ENCODE data around the gene TBX21.

The TBX21 gene, protein sequence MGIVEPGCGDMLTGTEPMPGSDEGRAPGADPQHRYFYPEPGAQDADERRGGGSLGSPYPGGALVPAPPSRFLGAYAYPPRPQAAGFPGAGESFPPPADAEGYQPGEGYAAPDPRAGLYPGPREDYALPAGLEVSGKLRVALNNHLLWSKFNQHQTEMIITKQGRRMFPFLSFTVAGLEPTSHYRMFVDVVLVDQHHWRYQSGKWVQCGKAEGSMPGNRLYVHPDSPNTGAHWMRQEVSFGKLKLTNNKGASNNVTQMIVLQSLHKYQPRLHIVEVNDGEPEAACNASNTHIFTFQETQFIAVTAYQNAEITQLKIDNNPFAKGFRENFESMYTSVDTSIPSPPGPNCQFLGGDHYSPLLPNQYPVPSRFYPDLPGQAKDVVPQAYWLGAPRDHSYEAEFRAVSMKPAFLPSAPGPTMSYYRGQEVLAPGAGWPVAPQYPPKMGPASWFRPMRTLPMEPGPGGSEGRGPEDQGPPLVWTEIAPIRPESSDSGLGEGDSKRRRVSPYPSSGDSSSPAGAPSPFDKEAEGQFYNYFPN

DNA sequence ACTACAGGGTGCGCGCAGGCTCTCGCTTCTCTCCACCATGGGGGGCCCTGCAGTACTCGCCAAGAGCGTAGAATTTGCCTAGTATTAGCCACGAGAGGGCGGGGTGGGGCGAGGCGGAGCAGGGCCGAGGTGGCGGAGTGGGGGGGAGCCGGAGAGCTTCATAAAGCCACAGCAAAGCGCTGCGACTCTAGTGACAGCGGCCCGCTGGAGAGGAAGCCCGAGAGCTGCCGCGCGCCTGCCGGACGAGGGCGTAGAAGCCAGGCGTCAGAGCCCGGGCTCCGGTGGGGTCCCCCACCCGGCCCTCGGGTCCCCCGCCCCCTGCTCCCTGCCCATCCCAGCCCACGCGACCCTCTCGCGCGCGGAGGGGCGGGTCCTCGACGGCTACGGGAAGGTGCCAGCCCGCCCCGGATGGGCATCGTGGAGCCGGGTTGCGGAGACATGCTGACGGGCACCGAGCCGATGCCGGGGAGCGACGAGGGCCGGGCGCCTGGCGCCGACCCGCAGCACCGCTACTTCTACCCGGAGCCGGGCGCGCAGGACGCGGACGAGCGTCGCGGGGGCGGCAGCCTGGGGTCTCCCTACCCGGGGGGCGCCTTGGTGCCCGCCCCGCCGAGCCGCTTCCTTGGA, at the start of gene TBX21:
Gene TBX21 (plus strand): TSS at position 190 of the 627 bp plus-strand sequence. CDS start 219 bp downstream, at position 409.
- no peak for DNase-seq (ENCODE audit: low spot score)

DNA sequence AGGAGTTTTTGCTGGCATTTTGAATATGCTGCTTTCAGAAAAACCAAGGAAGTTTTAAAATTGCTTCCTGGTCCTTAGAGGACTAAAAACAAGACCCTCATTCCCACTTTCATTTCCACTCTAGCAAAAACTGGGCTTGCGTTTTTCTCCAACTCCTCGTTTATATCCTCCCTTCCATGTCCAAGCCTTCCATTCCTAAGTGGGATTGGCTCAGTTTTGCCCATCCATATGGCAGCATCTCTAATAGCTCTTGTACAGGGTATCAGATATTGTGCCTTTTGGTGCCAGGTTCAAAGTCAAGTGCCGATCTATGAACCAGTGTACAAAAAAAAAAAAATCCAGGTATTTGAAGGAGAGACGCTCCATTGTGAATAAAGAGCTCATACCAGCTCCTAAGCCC, 49.0 kb upstream of the TBX21 start:
- DNase-seq (ENCODE audit: low spot score), result no peak

DNA sequence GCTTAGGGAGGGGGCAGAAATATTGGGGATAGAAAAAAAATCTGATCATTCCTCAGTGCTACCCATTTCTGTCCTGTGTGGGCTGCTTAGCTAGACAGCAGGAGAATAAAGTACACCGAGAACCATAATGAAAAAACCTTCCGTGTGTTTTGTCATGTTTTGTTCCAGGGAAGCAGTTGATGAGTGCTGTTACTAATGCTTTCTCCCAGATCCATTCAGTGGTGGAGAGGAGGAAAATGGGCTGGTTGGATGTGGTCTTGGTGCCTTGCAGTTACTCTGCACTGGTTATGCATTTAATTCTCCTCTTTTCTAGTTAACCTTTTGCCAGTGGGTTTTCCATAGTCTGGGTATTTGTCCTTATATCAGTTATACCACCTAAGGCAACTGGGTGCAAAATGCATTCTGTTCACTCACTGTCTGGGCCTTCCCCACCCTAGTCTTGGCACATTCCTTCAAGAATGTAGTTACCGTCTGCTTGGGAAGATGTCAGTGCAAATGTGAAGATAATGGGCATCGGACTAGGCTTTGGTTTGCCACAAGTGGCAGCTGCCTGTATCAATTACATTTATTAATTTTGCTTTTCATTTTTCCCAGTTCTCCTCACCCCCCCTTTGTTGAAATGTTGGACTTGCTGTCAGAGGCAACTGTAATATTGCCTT, 48.4 kb upstream of the TBX21 start:
- DNase-seq (ENCODE audit: low spot score), result no peak

DNA sequence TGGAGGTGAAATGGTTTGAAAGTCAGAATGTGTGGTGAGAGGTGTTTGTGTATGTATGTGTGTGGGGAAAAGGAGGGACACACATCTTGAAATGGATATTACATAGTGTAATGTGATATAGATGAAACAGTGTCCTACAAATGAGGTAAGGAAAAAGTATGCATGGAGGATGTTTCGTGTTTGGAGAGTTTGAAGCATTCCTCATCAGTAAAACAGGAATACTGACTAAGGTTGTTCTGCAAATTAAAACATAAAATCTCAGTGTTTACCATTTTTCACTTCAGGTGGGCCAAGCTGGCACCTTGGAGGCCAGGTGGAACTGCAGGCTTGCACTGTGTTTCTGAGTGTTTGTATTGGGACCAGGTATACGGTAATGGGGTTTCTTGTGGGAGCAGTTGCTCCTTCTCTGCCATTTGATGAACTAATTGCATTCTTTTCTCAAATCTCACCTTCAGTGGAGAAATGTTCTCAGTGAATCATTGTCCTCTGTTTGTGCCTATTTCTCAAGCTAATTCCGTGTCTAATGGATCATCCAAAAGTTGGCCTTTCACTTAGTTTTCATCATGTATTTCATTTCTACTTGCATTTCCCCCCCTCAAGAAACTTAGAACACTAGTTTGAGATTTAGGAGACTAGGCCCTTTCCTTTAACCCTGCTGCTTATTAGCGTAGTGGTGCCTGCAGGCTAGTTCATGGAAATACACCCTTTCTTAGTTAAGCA, 47.3 kb upstream of the TBX21 start:
- DNase-seq (ENCODE audit: low spot score), result no peak

DNA sequence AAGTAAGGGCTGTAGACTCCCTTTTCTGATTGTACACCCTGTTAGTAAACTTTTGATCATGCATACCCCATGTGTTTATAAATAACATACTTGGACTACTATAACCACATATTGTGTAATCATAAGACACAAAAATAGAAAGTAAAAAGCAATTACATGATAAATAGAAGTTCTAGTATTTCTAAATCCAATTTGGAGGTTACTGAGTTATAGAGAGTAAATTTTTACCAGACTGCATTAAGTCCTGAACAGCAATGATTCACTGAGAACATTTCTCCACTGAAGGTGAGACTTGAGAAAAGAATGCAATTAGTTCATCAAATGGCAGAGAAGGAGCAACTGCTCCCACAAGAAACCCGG, 46.8 kb upstream of the TBX21 start:
- DNase-seq (ENCODE audit: low spot score), result no peak

DNA sequence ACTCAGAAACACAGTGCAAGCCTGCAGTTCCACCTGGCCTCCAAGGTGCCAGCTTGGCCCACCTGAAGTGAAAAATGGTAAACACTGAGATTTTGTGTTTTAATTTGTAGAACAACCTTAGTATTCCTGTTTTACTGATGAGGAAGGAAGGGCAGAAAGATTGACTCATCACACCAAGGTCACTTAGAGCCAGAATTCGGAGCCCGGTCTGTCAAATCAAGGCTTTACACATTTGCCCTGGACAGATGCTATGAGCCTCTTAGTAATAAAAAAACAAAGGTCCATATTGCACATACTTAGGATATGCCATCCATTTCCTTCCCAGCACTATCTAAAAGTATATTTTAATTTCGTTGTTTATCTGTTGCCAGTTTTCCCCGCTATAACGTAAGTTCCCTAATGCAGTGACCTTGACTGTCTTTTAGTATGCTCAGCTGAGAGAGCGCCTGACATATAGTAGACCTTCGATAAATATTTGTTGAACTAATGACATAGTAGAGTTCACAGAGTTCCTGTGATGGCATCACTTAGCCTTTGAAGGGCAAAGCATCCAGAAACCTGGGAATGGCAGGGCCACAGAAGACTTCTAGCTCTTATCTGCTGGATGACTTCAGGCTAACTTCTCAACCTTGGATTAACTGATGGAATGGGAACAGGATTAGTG, 46.2 kb upstream of the TBX21 start:
- no peak for DNase-seq (ENCODE audit: low spot score)

DNA sequence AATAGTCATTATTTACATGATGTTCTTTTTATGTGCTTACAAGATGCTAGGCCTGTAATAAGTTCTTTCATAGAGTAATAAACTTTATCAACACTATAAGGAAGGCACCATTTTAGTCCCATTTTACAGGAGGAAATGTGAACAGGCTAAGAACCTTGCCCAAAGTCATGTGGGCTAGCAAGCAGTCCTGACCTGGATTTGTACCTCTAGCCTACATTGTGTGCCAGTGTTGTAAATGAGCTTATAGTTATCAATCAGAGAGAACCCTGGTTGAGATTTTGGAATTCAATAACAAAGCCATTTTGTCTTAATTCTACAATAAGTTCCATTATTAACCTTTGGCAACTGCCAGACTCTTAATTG, 45.7 kb upstream of the TBX21 start:
- no peak for DNase-seq (ENCODE audit: low spot score)

DNA sequence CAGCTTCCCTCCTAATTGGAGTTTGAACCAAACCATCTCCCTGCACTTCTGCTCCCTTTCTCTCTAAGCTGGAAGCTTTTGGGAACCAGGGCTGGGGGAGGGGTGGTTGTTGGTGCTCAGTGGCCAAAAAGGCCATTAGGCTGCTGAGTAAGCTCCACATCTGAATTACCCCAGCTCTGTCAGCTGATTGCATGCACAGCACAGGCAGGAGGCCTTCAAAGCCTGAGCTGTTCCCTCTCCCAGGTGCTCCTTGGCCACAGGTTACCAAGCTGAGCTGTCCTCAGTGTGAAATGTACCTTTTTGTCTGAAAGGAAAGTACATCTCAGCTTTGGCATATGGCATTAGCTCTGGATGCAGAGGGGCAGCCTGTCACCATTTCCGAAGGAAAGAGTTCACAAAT, 45.3 kb upstream of the TBX21 start:
- DNase-seq (ENCODE audit: low spot score), result no peak

DNA sequence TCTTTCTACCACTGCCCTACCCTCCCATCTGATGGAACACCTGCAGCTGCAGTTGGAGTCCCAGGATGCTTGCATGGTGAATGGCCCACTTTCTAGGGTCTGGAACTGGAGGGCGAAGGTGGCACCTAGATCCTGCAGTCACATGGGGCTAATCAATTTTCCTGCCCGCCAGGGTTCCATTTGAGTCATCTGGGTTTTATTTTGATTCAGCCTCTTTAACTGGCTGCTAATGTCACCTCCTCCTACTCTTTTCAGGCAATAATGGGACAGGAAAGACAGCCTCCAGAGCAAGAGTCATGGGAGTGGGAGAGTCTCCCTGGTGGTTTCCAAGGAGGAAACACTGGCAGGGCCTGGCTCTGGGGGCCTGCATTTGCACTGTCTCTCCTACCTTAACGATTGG, 42.9 kb upstream of the TBX21 start:
- DNase-seq (ENCODE audit: low spot score), result no peak

DNA sequence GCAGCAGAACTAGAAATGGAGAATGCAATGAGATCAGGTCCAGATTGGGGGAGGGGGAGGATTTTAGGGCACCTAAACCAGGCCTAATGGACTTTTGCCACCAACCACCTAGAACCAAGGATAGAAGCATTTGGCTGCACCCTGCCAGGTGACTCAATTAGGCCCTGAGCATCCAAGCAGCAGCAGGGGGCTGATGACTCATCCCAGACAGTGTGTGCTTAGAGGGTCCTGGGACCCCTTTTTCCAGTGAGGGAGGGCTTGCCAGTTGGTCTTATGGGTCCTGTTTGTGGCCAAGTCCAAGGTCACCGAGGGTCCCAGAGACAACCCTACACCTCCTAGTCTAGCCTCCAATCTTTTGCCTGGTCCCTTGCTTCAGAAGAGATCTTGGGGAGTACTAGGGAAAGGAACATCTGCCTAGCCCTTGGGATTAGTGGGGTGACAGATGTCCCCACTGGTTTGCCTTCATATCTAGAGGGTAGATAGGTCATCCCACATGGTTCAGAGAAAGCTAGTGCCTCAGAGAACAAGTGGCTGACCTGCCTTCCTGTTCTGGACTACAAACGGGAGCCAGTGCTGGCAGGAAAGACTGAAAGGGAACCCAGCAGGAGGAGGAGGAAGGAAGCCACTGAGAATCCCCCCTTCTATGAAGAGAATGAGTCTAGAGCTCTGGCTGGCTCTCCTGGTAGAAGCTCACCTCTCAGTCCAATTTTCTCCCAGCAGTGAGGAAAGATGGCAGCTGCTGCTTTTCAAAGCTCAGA, 40.7 kb upstream of the TBX21 start:
- no peak for DNase-seq (ENCODE audit: low spot score)

DNA sequence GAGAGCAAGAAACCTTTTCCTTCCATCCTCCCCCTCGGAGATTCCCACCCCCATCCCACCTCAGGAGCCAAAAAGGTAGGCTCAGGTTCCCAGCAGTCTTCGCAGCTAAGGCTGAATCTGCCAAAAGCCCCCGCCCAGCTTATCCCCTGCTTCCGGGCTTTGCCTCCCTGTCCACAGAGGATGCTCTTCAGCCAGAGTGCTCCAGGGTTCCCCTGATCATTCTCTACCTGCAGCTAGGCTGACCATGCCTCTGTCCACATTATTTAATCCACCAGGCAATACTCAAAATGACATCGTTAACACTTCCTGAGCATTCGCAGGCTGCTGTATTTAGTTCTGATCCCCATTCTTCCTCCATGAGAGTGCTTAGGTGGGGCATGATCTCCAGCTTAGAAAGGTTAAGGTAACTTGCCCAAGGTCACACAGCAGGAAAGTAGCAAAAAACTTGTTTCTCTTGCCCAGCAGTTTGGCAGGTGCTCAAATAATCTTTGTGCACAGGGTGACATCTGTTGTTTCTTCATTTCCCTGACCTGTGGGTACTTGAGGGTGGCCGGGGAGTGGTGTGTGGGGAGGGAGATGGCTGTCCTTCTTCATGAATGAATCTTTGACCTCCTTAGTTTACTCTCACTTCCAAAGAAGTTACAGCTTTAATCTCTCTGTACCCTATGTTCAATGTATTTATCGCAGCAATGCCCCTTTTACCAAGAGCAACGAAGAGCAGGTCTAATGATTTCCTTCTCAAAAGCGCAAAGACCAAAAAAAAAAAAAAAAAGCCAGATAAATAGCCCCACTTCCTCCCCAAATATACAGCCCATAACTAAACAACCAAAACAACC, 39.9 kb upstream of the TBX21 start:
- no peak for DNase-seq (ENCODE audit: low spot score)

DNA sequence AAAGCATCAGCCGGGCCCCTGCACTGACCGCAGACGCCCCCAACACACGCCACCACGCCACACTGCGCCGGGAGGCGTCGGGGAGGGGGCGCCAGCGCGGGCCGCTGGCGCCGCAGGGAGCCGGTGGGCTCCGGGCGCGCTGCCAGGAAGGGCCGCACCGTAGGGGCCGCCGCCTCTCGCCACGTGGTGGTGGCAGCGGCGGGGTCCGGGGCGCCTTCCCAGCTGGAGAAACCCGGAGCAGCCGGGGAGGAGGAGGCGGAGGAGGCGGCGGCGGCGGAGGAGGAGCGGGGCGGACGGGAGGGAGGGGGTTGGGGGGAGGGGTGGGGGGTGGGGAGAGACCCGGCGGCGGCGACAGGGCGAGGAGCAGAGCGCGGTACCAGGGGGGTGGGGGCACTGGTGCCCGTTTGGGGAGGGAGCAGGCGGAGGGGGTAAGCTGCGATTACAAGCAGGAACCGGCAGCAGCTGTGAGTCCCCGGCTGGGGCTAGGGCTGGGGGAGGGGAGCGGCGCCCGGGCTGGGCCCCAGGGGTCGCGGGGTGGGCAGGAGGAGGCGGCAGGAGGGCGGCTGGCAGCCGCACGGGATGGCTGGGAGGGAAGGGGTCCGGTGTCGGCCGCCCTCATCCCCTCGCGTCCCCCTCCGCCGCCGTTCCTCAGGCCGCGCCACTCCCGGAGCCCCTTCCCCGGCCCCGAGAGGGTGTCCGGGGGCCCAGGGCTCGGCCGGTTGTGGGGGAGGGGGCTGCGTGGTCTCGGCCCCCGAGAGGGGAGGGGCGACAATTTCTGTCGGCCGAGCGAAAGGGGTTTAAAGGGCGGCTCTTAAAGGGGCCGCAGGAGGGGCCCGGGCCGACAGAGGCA, 39.1 kb upstream of the TBX21 start, which contains the start of gene TBKBP1:
Gene TBKBP1 (plus strand): TSS at position 431 of the 850 bp plus-strand sequence. CDS start 1,952 bp downstream, outside the sequence.
- no peak for DNase-seq (ENCODE audit: low spot score)

DNA sequence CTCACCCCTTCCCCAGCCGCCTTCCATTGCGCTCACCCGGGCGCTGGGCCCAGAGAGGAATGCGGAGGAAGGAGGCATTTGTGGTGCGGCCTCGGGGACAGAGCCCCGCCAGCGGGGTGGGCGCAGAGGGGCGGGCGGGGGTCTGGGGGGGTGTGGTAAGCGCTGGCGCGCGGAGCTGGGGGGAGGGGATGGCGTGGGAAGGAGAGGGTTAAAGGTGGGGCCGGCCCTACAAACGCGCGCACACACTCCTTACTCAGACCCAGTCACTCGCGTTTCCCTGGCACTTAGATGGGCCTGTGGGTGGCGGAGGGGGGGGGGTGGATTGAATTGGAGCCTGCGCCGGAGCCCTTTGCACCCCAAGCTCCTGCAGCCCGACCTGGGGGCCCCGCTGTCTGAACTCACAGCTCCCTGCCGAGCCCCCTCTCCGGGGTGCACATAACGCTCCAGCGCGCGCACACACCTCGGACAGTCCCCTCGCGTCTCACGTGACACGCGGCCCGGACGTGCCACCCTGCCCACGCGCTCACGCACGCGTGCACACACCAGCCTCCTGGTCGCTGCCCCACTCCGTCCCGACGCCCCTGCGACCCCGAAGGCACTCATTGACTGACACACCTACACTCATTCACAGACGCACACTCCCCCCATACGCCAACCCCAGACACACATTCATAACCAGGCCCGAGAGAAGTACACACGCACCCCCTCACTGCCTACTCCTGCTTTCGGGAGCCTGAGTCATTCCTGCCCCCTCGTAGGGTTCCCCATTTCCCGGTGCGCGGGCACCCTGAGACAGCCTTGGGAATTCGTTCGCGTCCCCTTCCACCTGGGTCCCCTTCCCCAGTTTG, 38.2 kb upstream of the TBX21 start:
- DNase-seq (ENCODE audit: low spot score), result no peak

DNA sequence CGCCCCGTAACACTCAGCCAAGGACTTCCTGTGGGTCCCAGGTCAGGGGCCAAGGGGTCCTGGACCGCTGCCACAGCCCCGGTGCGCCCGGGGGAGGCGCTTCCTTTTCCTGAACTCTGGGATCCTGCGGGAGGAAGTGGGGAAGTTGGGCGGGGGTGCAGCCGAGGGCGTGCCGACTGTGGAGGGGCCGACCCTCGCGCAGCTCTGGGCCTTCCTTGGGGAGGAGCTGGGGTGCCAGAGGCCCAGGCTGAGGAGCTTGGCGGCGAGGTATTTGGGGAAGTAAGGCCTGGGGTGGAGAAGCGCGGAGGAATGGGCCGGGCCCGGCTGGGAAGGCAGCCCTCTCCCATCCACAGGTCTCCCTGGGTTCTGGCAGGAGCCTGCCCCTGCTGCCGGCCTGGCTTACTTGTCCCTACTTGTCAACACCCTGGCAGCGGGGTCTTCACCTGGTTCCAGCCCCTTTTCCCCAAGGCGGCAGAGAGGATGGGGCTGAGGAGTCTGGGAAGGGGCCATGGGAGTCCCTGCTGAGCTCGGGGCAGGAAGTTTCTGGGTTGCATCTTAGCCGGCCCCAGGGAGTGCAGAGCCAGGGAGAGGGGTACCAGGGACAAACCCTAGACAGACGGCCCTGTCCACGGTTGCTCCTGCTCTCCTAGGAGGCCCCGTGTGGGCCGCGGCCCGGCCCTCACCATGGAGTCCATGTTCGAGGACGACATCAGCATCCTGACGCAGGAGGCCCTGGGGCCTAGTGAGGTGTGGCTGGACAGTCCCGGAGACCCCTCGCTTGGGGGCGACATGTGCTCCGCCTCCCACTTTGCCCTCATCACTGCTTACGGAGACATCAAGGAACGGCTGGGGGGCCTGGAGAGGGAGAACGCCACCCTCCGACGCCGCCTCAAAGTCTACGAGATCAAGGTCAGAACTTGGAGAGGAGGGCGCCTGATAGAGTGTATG, 37.3 kb upstream of the TBX21 start:
- DNase-seq (ENCODE audit: low spot score), result no peak

DNA sequence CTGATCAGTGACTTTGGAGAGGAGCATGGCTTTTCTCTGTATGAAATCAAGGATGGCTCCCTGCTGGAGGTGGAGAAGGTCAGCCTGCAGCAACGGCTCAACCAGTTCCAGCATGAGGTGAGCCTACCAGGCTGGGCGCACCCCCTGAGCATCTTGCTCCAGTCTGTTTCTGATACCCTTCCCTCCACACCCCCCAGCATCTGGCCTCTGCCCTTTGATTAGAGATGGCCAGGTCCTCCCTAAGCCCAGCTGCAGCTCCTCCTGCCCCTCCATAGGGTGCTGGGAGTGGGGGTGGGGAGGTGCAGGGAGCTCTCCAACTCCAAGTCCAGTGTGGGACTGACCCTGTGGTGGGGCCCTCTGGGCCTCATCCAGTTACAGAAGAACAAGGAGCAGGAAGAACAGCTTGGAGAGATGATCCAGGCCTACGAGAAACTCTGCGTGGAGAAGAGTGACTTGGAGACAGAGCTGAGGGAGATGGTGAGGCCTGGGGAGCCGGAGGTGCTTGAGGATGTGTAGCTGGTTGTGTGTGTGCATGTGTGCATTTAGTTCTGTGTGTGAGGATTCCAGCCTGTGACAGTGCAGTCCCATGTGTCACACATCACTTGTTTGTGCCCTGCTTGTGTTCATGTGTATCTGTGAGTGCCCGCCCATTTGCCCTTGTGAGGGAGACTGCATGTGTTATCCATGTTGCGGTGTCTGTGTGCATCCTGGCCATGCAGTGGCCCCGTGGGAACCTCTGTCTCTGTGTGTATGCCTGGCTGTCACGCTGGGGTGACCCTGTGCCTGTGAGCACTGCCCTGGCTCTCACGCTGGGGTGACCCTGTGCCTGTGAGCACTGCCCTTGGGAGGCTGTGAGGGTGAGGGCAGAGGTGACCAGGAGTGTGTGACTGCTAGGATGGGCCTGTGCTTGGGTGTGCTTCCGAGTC, 36.1 kb upstream of the TBX21 start:
- no peak for DNase-seq (ENCODE audit: low spot score)
